Measurements from ENCODE around the gene CRYBG3. TPM values are rescaled to one million over a fixed set of nuclear protein-coding genes. Genes with fewer than 3 reads are reported as not detected.
"Not testable (repeated sequence)": the region's sequence is repeated elsewhere in the genome, so short reads cannot be mapped to it uniquely, and the experiment has no call there.

Gene CRYBG3
- total and polyA plus RNA-seq, 2 experiments from 2014 or later = 2.7 to 20.9 TPM

DNA sequence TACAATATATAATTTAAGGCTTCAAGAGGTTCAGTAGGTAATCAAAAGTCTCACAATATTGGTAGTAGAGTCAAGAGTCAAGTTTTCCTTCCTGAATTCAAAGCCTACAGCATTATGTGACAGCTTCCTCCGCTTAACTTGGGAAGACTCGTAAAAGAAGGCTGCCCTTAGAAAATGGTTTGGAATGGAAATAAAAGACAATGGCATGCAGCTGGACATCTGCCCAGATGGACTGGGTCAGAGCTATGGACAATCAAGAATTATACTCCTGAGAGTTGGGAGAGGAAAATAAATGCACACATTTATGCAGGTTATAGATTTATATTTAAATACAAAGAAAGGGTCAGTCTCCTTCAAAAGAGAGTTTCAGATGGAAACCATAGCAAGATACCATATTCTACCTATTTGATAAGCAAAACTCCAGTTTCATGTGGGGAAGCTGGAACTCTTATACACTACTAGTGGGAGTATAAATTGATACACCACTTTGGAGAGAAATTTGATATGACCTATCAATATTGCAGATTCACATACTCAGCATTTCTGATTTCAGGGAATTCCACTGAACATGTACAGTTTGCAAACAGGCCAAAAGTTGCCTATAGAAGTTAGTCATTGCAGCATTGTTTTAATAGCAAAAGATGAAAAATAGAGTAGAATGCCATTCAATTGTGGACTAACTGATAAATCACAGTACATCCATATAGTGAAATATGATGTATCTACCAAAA, 6.1 kb downstream of the CRYBG3 start:
- Histone ChIP-seq H3K27me3 (no peaks in the 10 kb centered on the region), H3K4me3 (no peak overlapping the region), H3K27ac (no peak overlapping the region), H3K9me3 (ENCODE audit: low read depth) (no peaks in the 10 kb centered on the region), H3K4me1 (ENCODE audit: low read depth) (peaks cover 10% of the 10 kb centered on the region), H3K36me3 (no peaks in the 10 kb centered on the region)
- DNase-seq (ENCODE audit: low read depth in 1 of 2, low spot score in 1 of 2) = peak in 1 of 2 donors; percentile 17
- TF ChIP-seq, protein P1, sequence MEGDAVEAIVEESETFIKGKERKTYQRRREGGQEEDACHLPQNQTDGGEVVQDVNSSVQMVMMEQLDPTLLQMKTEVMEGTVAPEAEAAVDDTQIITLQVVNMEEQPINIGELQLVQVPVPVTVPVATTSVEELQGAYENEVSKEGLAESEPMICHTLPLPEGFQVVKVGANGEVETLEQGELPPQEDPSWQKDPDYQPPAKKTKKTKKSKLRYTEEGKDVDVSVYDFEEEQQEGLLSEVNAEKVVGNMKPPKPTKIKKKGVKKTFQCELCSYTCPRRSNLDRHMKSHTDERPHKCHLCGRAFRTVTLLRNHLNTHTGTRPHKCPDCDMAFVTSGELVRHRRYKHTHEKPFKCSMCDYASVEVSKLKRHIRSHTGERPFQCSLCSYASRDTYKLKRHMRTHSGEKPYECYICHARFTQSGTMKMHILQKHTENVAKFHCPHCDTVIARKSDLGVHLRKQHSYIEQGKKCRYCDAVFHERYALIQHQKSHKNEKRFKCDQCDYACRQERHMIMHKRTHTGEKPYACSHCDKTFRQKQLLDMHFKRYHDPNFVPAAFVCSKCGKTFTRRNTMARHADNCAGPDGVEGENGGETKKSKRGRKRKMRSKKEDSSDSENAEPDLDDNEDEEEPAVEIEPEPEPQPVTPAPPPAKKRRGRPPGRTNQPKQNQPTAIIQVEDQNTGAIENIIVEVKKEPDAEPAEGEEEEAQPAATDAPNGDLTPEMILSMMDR (IDR thresholded peaks at IDR 0.05; ENCODE audit: low read depth, low read length) = no peak

DNA sequence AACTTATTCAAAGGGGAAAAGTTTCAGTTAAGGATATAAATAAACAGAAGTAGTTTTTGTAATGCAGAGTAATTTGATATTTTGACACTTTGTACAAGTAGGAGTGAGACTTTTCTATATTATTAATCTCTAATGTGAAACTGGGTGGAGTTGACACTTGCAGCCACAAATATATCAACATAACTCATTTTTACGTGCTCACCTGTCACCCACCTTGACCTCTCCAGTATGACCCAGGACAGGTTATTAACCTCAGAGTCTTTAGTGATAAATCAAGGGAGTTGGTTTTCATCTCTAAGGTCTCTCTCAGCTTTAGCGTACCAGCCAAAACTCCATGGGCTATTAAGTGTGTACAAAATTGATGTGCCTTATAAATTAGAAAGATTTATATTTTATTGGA, 7.4 kb downstream of the CRYBG3 start:
- Histone ChIP-seq H3K4me3 (no peak overlapping the region), H3K36me3 (no peaks in the 10 kb centered on the region), H3K27me3 (no peaks in the 10 kb centered on the region), H3K27ac (no peak overlapping the region), H3K4me1 (ENCODE audit: low read depth) (peaks cover 1% of the 10 kb centered on the region), H3K9me3 (ENCODE audit: low read depth) (no peaks in the 10 kb centered on the region)
- no peak for DNase-seq (ENCODE audit: low read depth in 1 of 2, low spot score in 1 of 2)
- TF ChIP-seq, protein P1 (IDR thresholded peaks at IDR 0.05; ENCODE audit: low read depth, low read length) = no peak

DNA sequence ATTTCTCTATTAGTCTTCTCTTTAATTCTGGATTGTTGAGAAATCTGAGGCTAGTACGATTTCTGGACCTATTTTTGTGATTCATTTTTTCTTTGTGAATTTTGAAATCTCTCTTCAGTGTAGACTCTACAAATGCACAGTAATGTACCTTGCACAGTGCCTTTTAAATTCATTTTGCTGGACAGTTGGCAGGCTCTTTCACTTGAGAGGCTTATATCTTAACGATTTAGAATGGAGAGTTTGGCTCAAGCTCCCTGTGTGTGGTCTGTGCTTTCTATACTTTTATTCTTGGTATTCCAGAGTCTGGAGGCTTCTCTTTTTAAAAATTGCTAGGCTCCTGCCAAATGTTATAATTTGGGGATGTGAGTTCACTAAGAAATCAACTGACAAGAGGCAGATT, 8.8 kb downstream of the CRYBG3 start:
- Histone ChIP-seq H3K4me3 (no peak overlapping the region), H3K4me1 (ENCODE audit: low read depth) (no peaks in the 10 kb centered on the region), H3K27me3 (no peaks in the 10 kb centered on the region), H3K9me3 (ENCODE audit: low read depth) (no peaks in the 10 kb centered on the region), H3K36me3 (no peaks in the 10 kb centered on the region), H3K27ac (no peak overlapping the region)
- TF ChIP-seq, protein P1 (IDR thresholded peaks at IDR 0.05; ENCODE audit: low read depth, low read length) = no peak
- peak; percentile 5 to 14 for DNase-seq (ENCODE audit: low read depth in 1 of 2, low spot score in 1 of 2)

DNA sequence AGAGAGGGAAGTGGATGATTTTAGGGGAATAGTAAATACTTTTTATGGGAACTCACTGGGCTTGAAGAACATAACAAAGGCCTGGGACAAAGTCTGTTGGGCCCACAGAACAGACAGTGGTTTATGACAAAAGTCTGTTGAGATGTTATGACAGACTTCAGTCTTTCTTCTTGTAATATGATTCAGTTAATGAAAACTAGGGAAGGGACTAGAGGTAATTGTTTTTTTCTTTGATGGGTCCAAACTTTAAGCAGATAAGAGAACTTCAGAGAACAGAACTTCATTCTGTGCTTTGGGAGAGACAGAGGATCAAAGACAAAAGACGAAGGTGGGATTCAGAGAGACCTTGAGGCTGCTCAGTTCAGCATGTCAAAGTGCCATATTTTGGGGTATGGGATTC, 9.3 kb downstream of the CRYBG3 start:
- Histone ChIP-seq H3K27ac (no peak overlapping the region), H3K36me3 (no peaks in the 10 kb centered on the region), H3K4me3 (no peak overlapping the region), H3K9me3 (ENCODE audit: low read depth) (no peaks in the 10 kb centered on the region), H3K4me1 (ENCODE audit: low read depth) (no peaks in the 10 kb centered on the region), H3K27me3 (no peaks in the 10 kb centered on the region)
- TF ChIP-seq, protein P1 (IDR thresholded peaks at IDR 0.05; ENCODE audit: low read depth, low read length) = no peak
- no peak for DNase-seq (ENCODE audit: low read depth in 1 of 2, low spot score in 1 of 2)

DNA sequence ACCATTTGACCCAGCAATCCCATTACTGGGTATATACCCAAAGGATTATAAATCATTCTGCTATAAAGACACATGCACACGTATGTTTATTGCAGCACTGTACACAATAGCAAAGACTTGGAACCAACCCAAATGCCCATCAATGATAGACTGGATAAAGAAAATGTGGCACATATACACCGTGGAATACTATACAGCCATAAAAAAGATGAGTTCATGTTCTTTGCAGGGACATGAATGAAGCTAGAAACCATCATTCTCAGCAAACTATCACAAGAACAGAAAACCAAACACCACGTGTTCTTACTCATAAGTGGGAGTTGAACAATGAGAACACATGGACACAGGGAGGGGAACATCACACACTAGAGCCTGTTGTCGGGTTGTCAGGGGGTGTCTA, 11.4 kb downstream of the CRYBG3 start:
- H3K27ac ChIP-seq; H3K4me1 ChIP-seq (ENCODE audit: low read depth); H3K27me3 ChIP-seq; H3K4me3 ChIP-seq; DNase-seq (ENCODE audit: low read depth in 1 of 2, low spot score in 1 of 2); H3K9me3 ChIP-seq (ENCODE audit: low read depth); H3K36me3 ChIP-seq: not testable (repeated sequence)

DNA sequence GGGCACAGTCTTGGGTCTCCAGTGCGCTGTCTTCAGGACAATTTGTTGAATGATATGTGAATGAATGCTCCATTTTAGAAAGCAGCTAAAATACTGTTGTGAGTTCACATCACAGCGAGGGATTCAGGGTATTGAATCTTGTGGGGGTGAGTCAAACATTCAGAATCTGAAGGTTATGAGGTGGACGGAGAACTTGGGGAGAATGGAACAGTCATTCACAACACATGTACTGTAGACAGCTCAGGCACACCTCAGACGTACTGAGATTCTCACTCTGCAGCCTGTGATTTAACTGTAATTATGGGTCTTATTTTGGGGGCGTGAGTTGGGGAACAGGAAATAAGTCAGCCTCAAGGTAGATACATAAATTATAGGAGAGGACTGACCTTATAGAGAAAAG, 13.9 kb downstream of the CRYBG3 start:
- H3K27me3 ChIP-seq = no peaks in the 10 kb centered on the region
- no peak overlapping the region for H3K27ac ChIP-seq
- TF ChIP-seq, protein P1 (IDR thresholded peaks at IDR 0.05; ENCODE audit: low read depth, low read length) = no peak

More for the DNA sequence above, 13.9 kb downstream of the CRYBG3 start:
- Histone ChIP-seq H3K4me1 (ENCODE audit: low read depth) (no peaks in the 10 kb centered on the region), H3K4me3 (no peak overlapping the region), H3K9me3 (ENCODE audit: low read depth) (no peaks in the 10 kb centered on the region), H3K36me3 (no peaks in the 10 kb centered on the region)
- no peak for DNase-seq (ENCODE audit: low read depth in 1 of 2, low spot score in 1 of 2)

Measured in cardiac muscle cell (in vitro differentiated cells and primary cell).